ENCODE results near the gene UBFD1.
A peak's percentile ranks its signal among the peaks of the same experiment; 100 is the strongest.
"Not testable (repeated sequence)": the region's sequence is repeated elsewhere in the genome, so short reads cannot be mapped to it uniquely, and the experiment has no call there.

UBFD1 gene

DNA sequence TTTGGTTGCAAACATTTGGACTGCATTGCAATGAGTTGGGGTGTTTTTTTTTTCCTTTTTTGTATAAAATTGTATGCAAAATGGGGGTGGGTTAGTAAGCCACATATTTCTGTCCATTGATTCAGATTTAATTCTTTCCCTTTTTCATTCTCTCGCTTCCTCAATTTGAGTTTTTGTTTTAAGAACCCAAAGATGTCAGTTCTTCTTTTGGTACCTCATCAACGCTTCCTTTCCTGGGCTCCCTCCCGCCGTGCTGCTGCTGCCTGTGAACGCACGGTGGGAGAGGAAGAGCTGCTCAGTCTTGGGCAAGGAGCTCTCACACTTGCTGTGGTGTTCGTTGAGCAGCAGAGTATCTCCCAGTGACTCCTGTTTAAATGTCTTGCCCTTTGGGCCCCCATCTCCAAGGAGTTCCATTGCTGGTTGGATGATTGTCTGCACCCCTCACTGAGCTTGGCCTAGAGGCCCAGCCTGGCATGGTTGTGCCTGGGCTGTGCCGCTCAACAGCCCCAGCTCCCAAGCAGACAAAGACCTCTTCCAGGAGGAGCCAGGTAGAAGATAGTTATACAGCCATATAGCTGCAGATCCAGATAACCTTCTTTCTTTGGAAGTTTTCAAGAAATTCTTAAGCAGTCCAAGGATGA lies 13.6 kb downstream of the UBFD1 start:
- no peak for FAIRE-seq

DNA sequence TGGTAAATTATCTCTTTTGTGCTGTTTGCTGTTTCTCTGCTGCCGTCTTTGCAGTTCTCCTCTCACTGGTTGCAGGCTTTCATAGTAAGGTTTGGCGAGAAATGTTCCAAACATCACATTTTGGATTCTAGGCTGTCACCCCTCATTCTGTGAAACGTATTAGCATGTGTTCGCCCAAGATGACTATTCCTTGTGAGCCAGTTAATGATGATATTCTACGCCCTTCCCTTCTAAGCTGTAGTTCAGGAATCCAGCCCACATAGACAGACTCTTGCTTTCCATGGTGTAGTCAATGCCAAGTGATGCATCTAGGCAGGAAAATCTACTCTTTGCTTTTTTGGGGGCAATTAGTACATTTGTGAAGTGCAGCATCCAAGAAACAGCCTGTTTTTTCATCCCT lies 14.4 kb downstream of the UBFD1 start:
- FAIRE-seq = no peak

DNA sequence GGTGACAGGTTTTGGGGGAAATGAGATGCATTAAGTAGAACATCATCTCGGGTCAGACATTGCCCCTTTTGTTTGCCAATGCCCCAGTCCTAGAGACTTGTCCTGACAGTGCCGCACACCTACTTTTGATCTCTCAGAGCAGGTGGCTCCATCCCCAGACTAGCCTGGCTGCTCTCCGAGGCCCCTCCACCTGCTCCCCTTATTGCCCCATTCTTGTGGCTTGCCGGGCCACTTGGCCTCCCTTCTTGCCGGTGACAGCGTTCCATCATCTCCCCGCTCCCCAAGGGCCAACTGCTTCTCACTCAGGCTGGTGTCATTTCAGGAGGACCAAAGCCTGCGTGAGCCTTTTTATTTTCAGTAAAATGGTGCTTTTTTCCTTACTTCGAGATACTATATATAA lies 14.9 kb downstream of the UBFD1 start:
- no peak for FAIRE-seq

DNA sequence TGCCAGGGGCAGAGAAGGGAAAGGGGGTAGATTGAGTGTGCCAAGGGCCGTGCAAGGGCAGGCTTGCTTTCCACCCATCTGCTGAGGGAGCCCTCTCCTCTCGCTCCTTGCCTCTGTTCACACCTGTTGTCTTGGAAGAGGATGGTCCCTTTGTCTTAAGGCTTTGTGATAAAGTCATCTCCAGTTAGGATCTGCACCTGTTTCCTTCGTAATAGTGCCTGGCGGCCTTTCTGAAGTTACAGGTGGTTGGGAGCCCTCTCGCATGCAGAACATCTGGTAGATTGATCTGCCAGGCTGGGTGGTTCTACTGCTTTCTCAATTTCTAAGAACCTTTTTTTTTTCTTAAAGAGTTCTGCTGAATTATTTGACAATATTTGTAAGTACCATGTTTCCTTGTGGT lies 16.3 kb downstream of the UBFD1 start:
- no peak for FAIRE-seq

DNA sequence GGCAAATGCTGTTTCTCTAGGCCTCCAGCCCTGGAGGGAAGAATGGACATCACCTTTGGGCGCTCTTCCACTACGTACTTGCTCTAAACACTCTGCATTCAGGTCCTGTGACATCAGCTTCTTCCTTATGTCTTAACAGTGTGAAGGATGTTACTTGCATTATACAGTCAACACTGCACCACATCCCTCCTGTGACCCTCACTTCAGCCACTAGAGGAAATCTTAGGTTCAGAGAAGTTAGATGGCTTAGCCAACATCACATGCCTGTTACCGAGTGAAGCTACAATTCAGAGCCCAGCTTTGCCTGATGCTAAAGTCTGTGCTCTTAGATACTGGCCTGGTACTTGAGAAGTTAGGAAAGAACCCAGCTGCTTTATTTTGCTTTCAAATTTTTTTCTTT lies 18.3 kb downstream of the UBFD1 start:
- peak; percentile 53 for FAIRE-seq

DNA sequence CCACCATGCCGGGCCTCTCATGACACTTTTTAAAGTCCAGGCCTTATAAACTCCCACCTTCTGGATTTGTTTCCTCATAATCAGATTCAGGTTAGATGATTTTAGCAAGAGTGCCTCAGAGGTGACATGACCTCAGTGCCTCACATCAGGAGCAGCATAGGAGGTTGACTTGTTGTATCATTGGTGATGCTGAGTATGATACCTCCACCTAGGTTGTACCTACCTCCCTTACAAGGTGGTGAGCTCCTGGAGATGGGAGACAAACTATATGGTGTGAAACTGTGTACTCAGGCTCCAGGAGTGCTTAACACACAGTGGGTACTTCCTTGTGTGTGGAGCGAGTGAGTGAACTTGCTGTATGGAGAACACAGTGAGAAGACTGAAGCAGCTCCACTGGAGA lies 20.0 kb downstream of the UBFD1 start:
- FAIRE-seq = no peak

DNA sequence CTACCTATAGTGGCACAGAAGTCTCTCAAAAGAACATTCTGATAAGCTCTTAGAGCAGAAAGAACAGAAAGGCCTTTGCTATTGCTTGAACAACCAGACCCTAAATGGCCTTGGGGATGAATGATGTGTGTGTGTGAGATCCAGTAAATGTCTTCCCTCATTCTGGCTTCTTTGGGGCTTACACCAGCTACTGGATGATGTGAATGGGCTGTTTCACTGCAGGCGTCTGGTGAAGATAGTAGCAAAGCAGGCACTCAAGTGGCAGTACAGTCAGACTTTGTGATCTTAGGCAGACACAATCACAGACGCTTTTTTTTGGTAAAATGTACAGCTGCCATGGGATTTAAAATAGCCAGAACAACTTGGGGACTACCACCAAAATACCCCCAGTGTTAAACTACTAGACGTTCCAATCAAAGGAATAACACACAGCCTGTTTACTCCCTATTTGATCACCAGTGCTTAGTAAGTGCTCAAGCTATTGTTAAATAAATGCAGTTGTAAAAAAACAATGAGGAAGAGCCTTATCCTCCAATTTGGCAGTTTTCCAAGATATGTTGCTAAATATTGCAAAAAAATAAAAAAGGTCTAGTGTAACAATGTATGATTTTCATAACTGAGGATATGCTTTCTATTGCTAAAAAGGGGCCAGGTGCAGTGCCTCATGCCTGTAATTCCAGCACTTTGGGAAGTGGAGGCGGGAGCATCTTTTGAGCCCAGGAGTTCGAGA lies 20.7 kb downstream of the UBFD1 start:
- FAIRE-seq = no peak

DNA sequence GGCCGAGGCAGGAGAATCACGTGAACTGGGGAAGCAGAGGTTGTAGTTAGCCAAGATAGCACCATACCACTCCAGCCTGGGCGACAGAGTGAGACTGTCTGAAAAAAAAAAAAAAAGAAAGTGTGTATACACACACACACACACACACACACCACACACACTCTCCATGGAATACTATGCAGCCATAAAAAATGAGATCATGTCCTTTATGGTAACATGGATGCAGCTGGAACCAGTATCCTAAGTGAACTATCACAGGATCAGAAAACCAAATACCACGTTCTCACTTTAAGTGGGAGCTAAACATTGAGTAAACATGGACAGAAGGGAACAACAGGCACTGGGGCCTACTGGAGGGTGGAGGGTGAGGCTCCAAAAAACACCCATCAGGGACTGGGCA lies 21.8 kb downstream of the UBFD1 start:
- FAIRE-seq = no peak

DNA sequence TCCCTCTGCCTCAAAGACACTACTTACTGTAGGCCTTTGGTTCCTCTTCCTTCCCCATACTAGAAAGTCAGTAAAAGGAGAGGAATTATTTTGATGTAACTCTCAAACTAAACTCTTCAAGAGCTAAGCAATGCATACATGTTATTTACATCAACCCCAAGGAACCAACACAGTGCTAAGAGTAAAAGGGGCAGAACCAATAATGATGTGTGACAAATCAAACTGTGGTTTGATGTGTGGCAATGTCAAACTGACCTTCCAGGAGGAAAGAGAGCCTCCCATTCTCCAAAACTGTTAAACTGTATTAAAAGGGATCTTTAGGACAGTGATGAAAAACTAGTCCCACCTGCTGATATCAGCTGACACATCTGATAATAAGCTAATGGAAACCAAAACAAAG lies 22.9 kb downstream of the UBFD1 start:
- FAIRE-seq = no peak

DNA sequence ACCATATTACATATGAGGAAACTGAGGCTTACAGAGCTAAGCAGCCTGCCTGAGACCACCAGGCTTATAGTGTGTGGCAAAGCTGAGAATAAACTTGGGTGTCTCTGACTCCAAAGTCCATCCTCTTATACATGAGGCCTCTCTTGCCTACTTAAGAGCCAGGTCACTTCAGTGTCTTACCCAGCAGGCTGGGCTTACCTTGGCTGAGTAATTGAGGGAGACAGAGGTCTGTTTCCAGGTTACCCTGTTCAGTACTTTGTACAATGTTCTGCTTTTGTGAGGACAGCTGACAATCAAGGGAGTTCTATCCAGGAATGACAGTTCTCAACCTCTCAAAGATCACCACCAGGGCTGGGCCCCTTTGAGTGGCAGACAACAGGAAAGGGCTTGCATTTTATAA lies 24.2 kb downstream of the UBFD1 start:
- FAIRE-seq = no peak

DNA sequence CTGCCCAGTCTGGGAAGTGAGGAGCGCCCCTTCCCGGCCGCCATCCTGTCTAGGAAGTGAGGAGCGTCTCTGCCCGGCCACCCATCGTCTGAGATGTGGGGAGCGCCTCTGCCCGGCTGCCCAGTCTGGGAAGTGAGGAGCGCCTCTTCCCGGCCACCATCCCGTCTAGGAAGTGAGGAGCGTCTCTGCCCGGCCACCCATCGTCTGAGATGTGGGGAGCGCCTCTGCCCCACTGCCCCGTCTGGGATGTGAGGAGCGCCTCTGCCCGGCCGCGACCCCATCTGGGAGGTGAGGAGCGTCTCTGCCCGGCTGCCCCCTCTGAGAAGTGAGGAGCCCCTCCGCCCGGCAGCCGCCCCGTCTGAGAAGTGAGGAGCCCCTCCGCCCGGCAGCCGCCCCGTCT lies 25.7 kb downstream of the UBFD1 start:
- FAIRE-seq = not testable (repeated sequence)

DNA sequence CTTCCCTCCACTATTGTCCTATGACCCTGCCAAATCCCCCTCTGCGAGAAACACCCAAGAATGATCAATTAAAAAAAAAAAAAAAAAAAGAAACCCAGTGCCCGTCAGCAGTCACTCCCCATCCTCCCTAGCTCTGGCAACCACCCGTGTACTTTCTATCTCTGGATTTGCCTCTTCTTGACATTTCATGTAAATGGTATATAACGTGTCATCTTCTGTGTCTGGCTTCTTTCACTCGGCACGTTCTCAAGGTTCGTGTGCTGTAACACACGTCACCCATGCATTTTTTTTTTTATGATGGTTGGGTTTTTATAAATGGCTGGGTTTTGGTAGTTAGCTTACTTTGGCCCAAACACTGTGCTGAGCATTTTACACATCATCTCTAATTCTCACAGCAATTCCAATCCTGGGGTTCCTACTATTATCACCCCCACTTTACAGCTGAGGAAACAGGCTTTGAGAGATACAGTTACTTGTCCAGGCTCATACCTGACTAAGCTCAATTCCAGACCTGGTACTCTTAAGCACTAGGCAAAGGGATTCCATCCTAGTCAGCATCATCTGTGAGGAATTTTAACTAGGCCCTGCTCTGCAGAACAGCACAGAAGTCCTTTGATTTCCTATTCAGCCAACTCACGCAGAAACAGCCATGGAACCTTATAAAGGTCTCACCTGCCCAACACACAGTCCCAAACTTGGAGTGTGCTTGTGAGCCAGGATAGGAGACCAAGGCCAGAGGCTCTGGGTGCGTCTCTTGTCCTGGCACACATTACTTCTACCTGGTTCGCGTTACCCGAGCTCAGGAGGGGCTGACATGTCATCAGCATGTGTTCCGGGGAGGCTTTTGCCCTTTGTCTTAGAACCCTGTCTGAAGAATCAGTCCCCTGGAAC lies 26.9 kb downstream of the UBFD1 start:
- no peak for FAIRE-seq

DNA sequence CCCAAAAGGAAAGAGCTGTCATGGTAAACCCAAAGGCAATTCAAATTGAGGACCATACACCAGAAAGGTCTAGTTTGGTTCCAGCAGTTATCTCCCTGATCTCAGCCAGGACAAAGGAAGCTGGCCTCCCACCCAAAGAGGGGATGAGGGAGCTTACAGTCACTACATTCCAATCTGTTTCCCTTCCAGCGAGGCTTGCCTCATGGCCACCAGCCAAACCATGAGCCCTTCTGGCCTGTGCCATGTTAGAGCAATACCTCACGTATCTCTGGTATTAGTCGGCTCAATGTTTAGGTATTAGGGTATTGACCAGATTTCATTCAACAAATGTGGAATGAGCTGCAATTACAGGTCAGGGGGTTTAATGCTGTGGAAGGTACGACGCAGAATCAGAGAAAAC lies 30.2 kb downstream of the UBFD1 start:
- no peak for FAIRE-seq

DNA sequence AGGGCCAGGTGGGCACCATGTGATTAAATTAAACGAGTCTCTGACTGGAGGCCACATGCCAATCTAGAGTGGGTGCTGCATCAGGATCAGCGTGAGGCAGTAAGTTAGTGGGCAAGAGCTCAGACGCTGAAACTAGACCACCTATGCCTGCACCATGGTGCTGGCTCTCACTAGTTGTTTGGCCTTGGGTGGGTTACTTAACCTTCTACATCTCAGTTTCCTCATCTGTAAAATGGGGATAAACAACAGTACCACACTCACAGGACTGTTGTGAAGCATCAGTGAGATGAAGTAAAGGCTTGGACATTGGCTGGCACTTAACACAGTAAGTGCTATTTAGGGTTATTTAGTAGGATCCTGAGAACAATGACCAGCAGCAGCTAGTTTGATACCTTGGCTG lies 32.7 kb downstream of the UBFD1 start:
- FAIRE-seq = no peak

DNA sequence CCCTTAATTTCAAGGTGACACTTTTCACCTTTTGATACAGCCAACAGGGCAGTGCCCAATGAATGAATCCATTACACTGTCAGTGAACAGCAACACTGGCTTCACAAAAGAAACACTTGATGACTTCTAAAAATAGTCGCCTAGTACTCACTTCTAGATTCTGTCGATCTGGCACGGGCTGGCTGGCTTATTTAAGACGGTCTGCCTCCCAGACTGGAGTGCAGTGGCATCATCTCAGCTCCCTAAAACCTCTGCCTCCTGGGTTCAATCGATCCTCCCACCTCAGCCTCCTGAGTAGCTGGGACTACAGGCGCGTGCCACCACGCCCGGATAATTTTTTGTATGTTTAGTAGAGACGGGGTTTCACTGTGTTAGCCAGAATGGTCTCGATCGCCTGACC lies 36.7 kb downstream of the UBFD1 start:
- no peak for FAIRE-seq

DNA sequence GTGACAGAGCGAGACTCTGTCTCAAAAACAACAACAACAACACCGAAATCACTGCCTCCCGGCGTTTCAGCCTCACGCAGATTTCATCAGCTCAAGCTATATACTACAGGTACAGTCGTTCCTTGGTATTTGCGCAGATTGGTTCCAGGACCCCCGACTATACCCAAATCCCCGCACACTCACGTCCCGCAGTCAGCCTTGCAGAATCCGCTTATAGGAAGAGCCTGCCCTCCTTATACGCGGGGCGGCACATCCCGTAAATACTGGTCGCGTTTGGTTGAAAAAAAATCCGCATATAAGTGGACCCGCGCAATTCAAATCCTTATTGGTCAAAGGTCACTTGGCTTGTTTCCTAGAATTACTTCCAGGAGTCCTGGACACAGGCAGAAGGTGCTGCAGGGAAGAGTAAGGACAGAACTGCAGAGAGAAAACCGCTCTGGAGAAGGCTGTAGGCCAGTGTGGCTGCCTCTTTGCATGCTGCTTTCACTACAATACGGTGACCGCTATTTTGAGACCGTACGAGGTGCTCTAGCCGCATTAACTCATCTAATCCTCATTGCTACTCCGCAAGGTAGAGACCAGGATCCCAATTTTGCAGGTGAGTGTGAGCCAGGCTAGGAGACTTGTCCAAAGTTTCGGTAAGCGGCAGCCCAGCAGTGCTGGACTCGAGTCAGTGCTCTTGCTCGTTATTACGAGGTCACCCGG lies 37.9 kb downstream of the UBFD1 start:
- no peak for FAIRE-seq

DNA sequence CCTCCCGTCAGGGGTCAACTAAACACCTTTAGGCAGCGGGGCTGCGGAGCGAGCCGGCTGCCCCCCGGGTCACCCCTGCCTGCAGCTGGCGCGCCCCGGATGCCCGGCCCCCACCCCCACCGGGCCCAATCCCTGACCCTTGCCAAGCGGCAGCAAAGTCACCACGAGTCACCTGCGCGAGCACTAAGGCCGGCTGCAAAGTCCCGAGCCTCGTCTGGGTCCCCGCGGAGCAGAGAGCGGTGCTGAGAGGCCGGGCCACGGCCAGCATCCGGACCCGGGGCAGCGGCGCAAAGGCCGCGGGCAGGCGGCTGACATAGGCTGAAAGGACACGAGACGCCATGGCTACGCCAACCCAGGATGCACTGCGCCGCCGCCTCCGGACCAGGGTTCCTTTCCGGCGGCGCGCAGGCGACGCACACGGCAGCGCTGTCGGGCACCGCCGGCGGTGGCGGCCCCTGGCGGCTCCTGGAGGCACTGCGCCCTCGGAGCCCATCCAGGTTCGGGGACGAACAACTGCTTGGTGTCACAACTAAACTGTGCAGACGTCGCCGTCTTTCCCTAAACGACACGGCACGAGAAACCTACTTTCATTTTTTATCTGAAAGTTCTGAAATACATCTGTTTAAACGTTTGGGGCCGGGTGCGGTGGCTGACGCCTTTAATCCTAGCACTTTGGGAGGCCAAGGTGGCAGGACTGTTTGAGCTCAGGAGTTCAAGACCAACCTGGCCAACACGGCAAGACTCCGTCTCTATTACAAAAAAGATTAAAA lies 38.6 kb downstream of the UBFD1 start, which contains the start of gene NDUFAB1:
NDUFAB1 (minus strand) TSS at position 366 of the 770 bp plus-strand sequence; CDS start at position 340, 26 bp downstream.
- no peak for FAIRE-seq

DNA sequence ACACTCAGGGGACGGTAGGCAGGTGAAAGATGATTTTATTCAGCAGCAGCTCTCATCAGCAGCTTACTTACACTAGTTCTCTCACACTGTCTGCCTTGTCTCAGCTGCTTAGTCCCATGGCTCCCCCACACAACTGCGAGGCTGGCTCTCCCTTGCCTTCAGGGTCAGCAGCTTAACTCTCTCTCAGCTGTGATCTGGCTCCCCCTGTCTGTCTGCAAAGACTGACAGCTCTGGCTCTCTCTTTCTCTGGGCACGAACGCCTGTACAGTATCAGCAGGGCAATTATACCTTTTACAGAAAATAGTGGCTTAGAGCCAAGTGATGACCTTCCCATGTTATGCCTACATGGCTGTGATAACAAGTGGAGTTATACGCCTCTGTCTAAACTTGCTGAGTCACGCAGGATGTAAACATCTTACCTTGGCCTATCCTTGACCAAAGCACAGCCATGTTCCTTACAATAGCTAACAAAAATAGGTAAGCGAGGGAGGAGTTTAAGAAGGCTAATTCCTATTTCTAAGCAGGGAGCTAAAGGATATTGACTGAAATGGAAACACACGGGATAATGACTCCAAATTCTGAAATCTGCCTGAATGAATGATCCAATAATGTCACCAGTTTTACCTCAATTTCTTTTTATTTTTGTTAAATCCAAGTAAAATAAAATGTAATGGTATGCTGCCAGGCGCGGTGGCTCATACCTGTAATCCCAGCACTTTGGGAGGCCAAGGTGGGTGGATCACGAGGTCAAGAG lies 39.7 kb downstream of the UBFD1 start:
- no peak for FAIRE-seq

DNA sequence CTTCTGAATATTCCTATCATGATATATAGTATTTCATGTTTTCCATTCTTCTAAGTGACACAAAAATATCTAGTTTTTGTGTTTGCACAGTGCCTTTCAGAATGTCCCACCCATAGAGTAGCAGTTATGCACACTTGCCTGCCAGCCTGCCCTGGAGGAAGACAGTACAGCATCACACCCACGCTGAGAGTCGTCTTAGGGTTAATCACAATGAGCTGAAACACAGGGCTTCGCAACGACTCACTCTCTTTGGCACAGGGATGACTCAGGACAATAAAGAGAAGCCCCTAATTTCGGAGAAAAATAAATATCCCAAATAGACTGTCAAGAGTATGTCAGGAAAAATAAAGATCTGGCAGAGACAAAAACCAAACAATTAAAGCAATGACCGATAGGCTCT lies 50.2 kb downstream of the UBFD1 start:
- no peak for FAIRE-seq

DNA sequence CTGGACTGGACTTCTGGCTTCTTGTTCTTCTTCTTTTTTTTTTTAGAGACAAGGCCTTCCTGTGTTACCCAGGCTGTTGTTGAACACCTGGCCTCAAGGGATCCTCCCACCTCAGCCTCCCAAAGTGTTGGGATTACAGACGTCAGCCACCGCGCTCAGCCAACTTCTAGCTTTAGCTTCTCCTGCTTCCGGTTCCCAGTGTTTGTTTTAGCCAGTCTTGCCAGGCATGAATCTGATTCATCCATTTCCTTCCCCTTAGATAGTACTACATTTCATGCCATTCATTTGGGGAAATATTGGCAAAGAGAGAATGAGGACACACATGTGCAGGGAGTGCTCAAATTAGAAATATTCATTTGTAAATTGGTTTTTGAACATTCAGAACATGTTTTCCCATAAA lies 50.7 kb downstream of the UBFD1 start:
- no peak for FAIRE-seq

DNA sequence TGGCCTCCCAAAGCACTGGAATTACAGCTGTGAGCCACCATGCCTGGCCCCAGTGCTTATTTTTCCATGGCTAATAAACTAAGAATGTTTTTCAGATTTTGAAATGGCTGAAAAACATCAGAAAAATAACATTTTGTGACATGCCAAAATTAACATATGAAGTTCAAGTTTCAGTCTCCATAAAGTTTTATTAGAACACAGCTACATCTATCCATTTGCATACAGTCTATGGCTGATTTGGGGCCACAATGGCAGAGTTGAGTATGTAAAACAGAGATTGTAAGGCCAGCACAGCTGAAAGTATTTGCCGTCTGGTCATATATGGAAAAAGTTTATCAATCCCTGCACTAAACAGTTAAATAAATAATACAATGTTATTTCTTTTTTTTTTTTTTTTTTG lies 52.4 kb downstream of the UBFD1 start:
- no peak for FAIRE-seq

DNA sequence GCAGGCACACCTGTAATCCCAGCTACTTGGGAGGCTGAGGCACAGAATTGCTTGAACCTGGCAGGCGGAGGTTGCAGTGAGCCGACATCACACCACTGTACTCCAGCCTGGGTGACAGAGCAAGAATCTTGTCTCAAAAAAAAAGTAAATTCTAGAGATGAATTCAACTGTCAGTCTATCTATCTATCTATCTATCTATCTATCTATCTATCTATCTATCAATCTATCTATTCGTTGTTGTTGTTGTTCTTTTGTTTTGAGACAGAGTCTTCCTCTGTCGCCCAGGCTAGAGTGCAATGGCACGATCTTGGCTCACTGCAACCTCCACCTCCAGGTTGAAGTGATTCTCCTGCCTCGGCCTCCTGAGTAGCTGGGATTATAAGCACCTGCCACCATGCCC lies 53.4 kb downstream of the UBFD1 start:
- not testable (repeated sequence) for FAIRE-seq

Measured in G401.6 (cell line).